Chondrocyte (in vitro differentiated cells): Measurements from ENCODE around the gene PPCDC. TPM values are rescaled to one million over a fixed set of nuclear protein-coding genes. Genes with fewer than 3 reads are reported as not detected.

Experiments
- DNase-seq: peaks from one replicate; pipeline ENCODE4 v3.0.0; 2021; ENCODE audit warnings: mixed read lengths, low spot score
- H3K27ac Mint-ChIP-seq: one replicate; pipeline ENCODE4 v1.8.0; 2021; ENCODE audit warnings: mild to moderate bottlenecking, moderate library complexity, mixed read lengths; ENCODE audit not compliant: unreplicated experiment
- H3K27me3 Mint-ChIP-seq: 2 replicates; pipeline ENCODE4 v1.8.0; 2021; ENCODE audit warnings: low read depth, mixed read lengths
- H3K36me3 Mint-ChIP-seq: 2 replicates; pipeline ENCODE4 v1.8.0; 2021; ENCODE audit warnings: low read depth, mixed read lengths
- H3K4me1 Mint-ChIP-seq: 2 replicates; pipeline ENCODE4 v1.8.0; 2021; ENCODE audit warnings: low read depth, mild to moderate bottlenecking, mixed read lengths
- H3K4me3 Mint-ChIP-seq: one replicate; pipeline ENCODE4 v1.8.0; 2021; ENCODE audit warnings: mild to moderate bottlenecking, moderate library complexity, mixed read lengths; ENCODE audit not compliant: unreplicated experiment
- H3K9me3 Mint-ChIP-seq: 2 replicates; pipeline ENCODE4 v1.8.0; 2021; ENCODE audit warnings: low read depth, mixed read lengths
- CTCF ChIP-seq: fragments of 200-600 bp; sonication (generic); IDR thresholded peaks from 2 replicates; pipeline ENCODE4 v1.5.0; 2021; ENCODE audit warnings: antibody characterized with exemption, mild to moderate bottlenecking, moderate library complexity
- total RNA-seq: library from RNA; stranded (reverse); gene quantifications from 3 replicates; pipeline ENCODE4 v1.2.1, GENCODE V29; 2021

The PPCDC gene
- total RNA-seq, 1 donor from 2014 or later = 7.3 TPM

- no peaks in the 10 kb centered on the region for H3K27me3 Mint-ChIP-seq
- peaks cover 30% of the 10 kb centered on the region for H3K4me1 Mint-ChIP-seq
- no peak for DNase-seq
- no peak for TF ChIP-seq CTCF
- H3K27ac Mint-ChIP-seq = no peak overlapping the region
- peaks cover 4% of the 10 kb centered on the region for H3K36me3 Mint-ChIP-seq
- no peaks in the 10 kb centered on the region for H3K9me3 Mint-ChIP-seq
- H3K4me3 Mint-ChIP-seq = no peak overlapping the region
These were observed 14.8 kb downstream of the PPCDC start for GRCh38 chr15:75038231-75038630.

- DNase-seq = no peak
- H3K4me1 Mint-ChIP-seq = peaks cover 63% of the 10 kb centered on the region
- H3K4me3 Mint-ChIP-seq = peak overlapping the region; percentile 2
- no peaks in the 10 kb centered on the region for H3K9me3 Mint-ChIP-seq
- TF ChIP-seq CTCF = peak; percentile 63
- H3K27me3 Mint-ChIP-seq = no peaks in the 10 kb centered on the region
- peak overlapping the region; percentile 98 for H3K27ac Mint-ChIP-seq
- peaks cover 2% of the 10 kb centered on the region for H3K36me3 Mint-ChIP-seq
These were observed 19.5 kb downstream of the PPCDC start for GRCh38 chr15:75042730-75043508.

DNA sequence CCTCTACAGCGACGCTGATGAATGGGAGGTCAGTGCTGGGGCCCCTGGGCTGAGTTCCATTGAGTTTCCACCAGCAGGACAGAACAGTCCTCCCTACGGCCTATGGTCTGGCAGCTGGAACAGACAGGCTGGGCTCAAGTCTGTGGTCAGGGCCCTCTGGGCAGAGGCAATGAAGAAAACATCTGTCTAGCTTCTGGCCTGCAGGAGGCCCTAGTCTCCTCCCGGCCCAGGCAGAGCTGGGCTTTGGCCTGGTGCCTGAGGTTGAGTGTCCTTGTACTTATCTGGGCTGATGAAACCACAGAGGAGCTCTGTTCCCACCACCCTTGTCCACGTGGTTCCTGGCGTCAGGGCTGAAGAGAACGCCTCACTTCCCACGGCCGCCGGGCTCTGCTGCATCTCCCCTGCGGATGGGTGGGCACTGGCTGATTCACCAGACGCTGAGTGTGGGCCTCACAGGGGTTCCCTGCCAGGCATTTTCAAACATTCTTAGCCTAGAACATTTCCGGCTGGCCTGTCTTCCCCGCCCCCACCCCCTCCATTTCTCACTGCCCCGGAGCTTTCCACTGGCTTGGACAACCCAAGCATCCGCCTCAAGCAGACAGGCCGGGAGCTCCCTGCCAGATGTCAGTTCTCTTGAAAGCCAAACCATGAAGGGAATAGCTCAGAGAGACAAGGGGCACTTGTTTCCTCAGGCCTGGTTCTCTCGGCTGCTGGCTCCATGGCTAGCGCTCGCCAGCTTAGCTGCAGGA, 20.3 kb downstream of the PPCDC start:
- Mint-ChIP-seq H3K9me3 (no peaks in the 10 kb centered on the region), H3K4me3 (peak overlapping the region; percentile 2)

DNA sequence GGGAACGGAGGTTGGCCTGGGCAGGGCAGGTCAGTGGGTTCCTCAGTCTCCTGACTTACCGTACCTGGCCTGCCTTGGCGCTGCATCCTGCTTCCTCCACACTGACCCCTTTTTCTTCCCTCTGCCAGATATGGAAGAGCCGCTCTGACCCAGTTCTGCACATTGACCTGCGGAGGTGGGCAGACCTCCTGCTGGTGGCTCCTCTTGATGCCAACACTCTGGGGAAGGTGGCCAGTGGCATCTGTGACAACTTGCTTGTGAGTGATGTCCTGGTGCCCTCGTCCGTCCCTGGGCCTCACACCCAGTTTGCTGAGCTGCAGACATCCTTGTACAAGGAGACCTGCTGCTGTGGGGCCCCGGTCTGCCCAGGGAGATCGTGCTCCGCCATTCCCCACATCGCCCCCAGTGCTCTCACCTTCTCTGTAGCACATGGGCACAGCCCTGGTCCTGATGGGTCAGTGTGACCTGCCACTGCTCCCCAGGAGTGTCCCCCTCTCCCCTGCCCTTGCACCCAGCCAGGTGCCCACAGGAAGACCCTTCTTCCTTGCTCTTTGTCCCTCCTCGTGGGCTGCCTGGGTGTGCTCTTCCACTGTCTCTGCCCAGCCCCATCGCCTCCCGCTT, 21.0 kb downstream of the PPCDC start:
- Mint-ChIP-seq H3K36me3 (peaks cover 4% of the 10 kb centered on the region), H3K27ac (peak overlapping the region; percentile 98), H3K9me3 (no peaks in the 10 kb centered on the region), H3K27me3 (no peaks in the 10 kb centered on the region), H3K4me1 (peaks cover 61% of the 10 kb centered on the region), H3K4me3 (no peak overlapping the region)
- TF ChIP-seq CTCF = no peak
- no peak for DNase-seq

More for the DNA sequence above, 20.3 kb downstream of the PPCDC start:
- DNase-seq = peak; percentile 98
- Mint-ChIP-seq H3K27me3 (no peaks in the 10 kb centered on the region), H3K4me1 (peaks cover 60% of the 10 kb centered on the region), H3K27ac (peak overlapping the region; percentile 98), H3K36me3 (peaks cover 1% of the 10 kb centered on the region)
- peak; percentile 78 for TF ChIP-seq CTCF

GRCh38 chr15:75045332-75046015, 22.1 kb downstream of the PPCDC start:
- no peak for TF ChIP-seq CTCF
- H3K9me3 Mint-ChIP-seq = no peaks in the 10 kb centered on the region
- H3K4me1 Mint-ChIP-seq = peaks cover 64% of the 10 kb centered on the region
- H3K4me3 Mint-ChIP-seq = no peak overlapping the region
- no peaks in the 10 kb centered on the region for H3K27me3 Mint-ChIP-seq
- peaks cover 4% of the 10 kb centered on the region for H3K36me3 Mint-ChIP-seq
- peak overlapping the region; percentile 45 for H3K27ac Mint-ChIP-seq
- no peak for DNase-seq
